Activated CD4-positive, alpha-beta T cell treated with anti-CD3 and anti-CD28 coated beads, Interleukin-2, amount 50 U/mL, for 24 hours (primary cell): ENCODE measurements around the gene MCC.

Source experiments
- DNase-seq, 2 donors: peaks; one replicate each; pipeline ENCODE4 v3.0.0-alpha.2; 2020; ENCODE audit warnings: low read depth in 1 of 2, low spot score in 1 of 2

The MCC gene

GRCh38 chr5:113204525-113205161 lies 283.6 kb downstream of the MCC start:
- DNase-seq = no peak

GRCh38 chr5:113203916-113204315 lies 284.3 kb downstream of the MCC start:
- no peak for DNase-seq

- DNase-seq = no peak
Observed at GRCh38 chr5:113202746-113203716, 285.2 kb downstream of the MCC start.

GRCh38 chr5:113202287-113202686 lies 286.0 kb downstream of the MCC start:
- DNase-seq = no peak

- DNase-seq = no peak
Observed at GRCh38 chr5:113201715-113202114, 286.5 kb downstream of the MCC start.

- DNase-seq = no peak
Observed at GRCh38 chr5:113199122-113199905, 288.9 kb downstream of the MCC start.

GRCh38 chr5:113197456-113198200 lies 290.6 kb downstream of the MCC start:
- no peak for DNase-seq

- no peak for DNase-seq
Observed at GRCh38 chr5:113195771-113196170, 292.5 kb downstream of the MCC start.

GRCh38 chr5:113195251-113195650 lies 293.0 kb downstream of the MCC start:
- no peak for DNase-seq

GRCh38 chr5:113194591-113194990 lies 293.7 kb downstream of the MCC start:
- DNase-seq = no peak

GRCh38 chr5:113194125-113194524 lies 294.1 kb downstream of the MCC start:
- DNase-seq = no peak

GRCh38 chr5:113193311-113193978 lies 294.8 kb downstream of the MCC start:
- DNase-seq = no peak

- no peak for DNase-seq
Observed at GRCh38 chr5:113192541-113192940, 295.7 kb downstream of the MCC start.

GRCh38 chr5:113190347-113190746 lies 297.9 kb downstream of the MCC start:
- no peak for DNase-seq

GRCh38 chr5:113189291-113189690 lies 299.0 kb downstream of the MCC start:
- no peak for DNase-seq

- DNase-seq = no peak
Observed at GRCh38 chr5:113188436-113188835, 299.8 kb downstream of the MCC start.

- no peak for DNase-seq
Observed at GRCh38 chr5:113187906-113188305, 300.3 kb downstream of the MCC start.

GRCh38 chr5:113186061-113186460 lies 302.2 kb downstream of the MCC start:
- DNase-seq = no peak

- DNase-seq = no peak
Observed at GRCh38 chr5:113183694-113184093, 304.6 kb downstream of the MCC start.

- DNase-seq = no peak
Observed at GRCh38 chr5:113182658-113183344, 305.5 kb downstream of the MCC start.
